ENCODE measurements around the gene CDK17.

The CDK17 gene

GRCh38 chr12:96375841-96376604 is 24.2 kb downstream of the CDK17 start:
- Histone ChIP-seq H3K9me3 (ENCODE audit: control insufficient read depth in 2 of 2, low read length in 2 of 2) (no peaks in the 10 kb centered on the region), H3K4me1 (ENCODE audit: control insufficient read depth in 2 of 2, insufficient read depth in 2 of 2, low read length in 2 of 2) (peaks cover 13 to 15% of the 10 kb centered on the region in 2 donors), H3K27me3 (ENCODE audit: control insufficient read depth in 2 of 2, insufficient read depth in 2 of 2, low read length in 2 of 2) (no peaks in the 10 kb centered on the region), H3K9ac (ENCODE audit: low read depth in 1 of 2, low read length in 2 of 2) (no peak overlapping the region), H3K36me3 (ENCODE audit: control insufficient read depth in 2 of 2, insufficient read depth in 2 of 2, low read length in 2 of 2) (no peaks in the 10 kb centered on the region), H3K4me3 (ENCODE audit: low read length in 2 of 2) (no peak overlapping the region), H3K27ac (ENCODE audit: low read depth in 2 of 2, low read length in 2 of 2) (peak overlapping the region; percentile 52)

- no peaks in the 10 kb centered on the region for H3K36me3 ChIP-seq (ENCODE audit: control insufficient read depth in 2 of 2, insufficient read depth in 2 of 2, low read length in 2 of 2)
- H3K9me3 ChIP-seq (ENCODE audit: control insufficient read depth in 2 of 2, low read length in 2 of 2), result no peaks in the 10 kb centered on the region
- H3K9ac ChIP-seq (ENCODE audit: low read depth in 1 of 2, low read length in 2 of 2), result no peak overlapping the region
- peaks cover 15 to 16% of the 10 kb centered on the region in 2 donors for H3K4me1 ChIP-seq (ENCODE audit: control insufficient read depth in 2 of 2, insufficient read depth in 2 of 2, low read length in 2 of 2)
- H3K4me3 ChIP-seq (ENCODE audit: low read length in 2 of 2), result no peak overlapping the region
- peak overlapping the region in 1 of 2 donors; percentile 25 for H3K27ac ChIP-seq (ENCODE audit: low read depth in 2 of 2, low read length in 2 of 2)
- no peaks in the 10 kb centered on the region for H3K27me3 ChIP-seq (ENCODE audit: control insufficient read depth in 2 of 2, insufficient read depth in 2 of 2, low read length in 2 of 2)
These were observed 25.1 kb downstream of the CDK17 start for GRCh38 chr12:96375170-96375569.

DNA sequence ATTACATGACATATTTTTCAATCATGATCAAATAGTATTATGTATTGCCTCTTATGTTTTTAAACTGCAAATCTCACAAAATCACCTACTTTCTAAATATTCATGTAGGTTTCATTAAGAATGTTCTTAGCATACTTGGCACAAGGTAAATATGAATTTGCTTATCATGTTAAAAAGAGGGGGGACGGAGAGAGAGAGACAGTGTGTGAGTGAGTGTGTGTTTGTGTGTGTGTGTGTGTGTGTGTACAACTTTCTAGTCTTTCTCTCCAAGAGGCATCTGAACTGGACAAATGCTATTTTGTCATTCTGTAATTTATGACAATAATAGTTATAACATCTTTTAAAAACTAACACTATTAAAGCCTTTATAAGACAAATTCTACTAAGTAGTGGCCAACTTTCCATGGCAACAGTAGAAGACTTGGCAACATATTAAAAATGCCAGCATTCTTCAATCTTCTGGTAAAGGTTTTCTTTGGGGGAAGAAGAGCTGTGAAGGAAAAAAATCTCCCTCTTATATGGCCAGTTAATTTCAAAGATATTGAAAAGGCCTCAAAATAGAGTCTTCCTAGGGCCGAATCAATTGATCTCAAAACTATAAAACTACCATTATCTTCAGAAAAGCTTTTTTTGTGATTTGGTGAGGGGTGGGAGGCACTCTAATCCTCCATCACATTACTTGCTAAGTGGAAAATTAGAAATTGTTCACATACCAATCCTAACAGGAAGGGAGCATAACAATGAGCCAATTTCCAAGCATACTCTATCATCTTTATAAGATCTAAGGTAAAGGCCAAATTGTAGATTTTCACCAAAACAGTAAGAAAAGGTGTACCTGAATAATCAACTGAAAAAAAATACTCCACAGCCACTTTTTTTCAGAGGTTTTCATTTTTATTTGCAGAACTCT is 28.2 kb downstream of the CDK17 start:
- H3K27me3 ChIP-seq (ENCODE audit: control insufficient read depth in 2 of 2, insufficient read depth in 2 of 2, low read length in 2 of 2), result no peaks in the 10 kb centered on the region
- H3K9me3 ChIP-seq (ENCODE audit: control insufficient read depth in 2 of 2, low read length in 2 of 2), result no peaks in the 10 kb centered on the region
- H3K4me1 ChIP-seq (ENCODE audit: control insufficient read depth in 2 of 2, insufficient read depth in 2 of 2, low read length in 2 of 2), result peaks cover 15 to 16% of the 10 kb centered on the region in 2 donors
- no peak overlapping the region for H3K4me3 ChIP-seq (ENCODE audit: low read length in 2 of 2)
- H3K9ac ChIP-seq (ENCODE audit: low read depth in 1 of 2, low read length in 2 of 2), result no peak overlapping the region
- H3K27ac ChIP-seq (ENCODE audit: low read depth in 2 of 2, low read length in 2 of 2), result no peak overlapping the region
- no peaks in the 10 kb centered on the region for H3K36me3 ChIP-seq (ENCODE audit: control insufficient read depth in 2 of 2, insufficient read depth in 2 of 2, low read length in 2 of 2)

GRCh38 chr12:96371138-96371789 is 29.0 kb downstream of the CDK17 start:
- no peaks in the 10 kb centered on the region for H3K27me3 ChIP-seq (ENCODE audit: control insufficient read depth in 2 of 2, insufficient read depth in 2 of 2, low read length in 2 of 2)
- H3K4me3 ChIP-seq (ENCODE audit: low read length in 2 of 2), result no peak overlapping the region
- H3K4me1 ChIP-seq (ENCODE audit: control insufficient read depth in 2 of 2, insufficient read depth in 2 of 2, low read length in 2 of 2), result peaks cover 12 to 14% of the 10 kb centered on the region in 2 donors
- H3K27ac ChIP-seq (ENCODE audit: low read depth in 2 of 2, low read length in 2 of 2), result no peak overlapping the region
- H3K9ac ChIP-seq (ENCODE audit: low read depth in 1 of 2, low read length in 2 of 2), result no peak overlapping the region
- H3K9me3 ChIP-seq (ENCODE audit: control insufficient read depth in 2 of 2, low read length in 2 of 2), result no peaks in the 10 kb centered on the region
- no peaks in the 10 kb centered on the region for H3K36me3 ChIP-seq (ENCODE audit: control insufficient read depth in 2 of 2, insufficient read depth in 2 of 2, low read length in 2 of 2)

DNA sequence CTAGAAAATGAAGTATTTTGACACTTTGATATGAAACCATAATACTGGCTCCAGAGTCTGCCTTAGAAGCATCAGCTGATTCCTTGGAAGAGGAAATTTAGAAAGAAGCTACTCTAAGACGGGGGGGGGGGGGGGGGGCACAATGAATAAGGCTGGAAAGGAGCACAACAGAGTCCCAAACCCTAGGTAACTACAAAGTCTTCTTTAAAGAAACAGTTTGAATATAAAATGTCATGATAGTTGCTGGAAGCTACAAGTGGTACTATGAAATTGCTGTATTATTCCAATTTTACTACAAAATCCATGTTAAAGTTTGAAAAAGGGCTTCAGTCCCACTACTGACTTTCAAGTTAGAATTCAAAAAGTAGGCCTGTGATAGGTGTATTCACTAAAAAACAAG is 31.6 kb downstream of the CDK17 start:
- Histone ChIP-seq H3K27ac (ENCODE audit: low read depth in 2 of 2, low read length in 2 of 2) (no peak overlapping the region), H3K4me1 (ENCODE audit: control insufficient read depth in 2 of 2, insufficient read depth in 2 of 2, low read length in 2 of 2) (peaks cover 0 to 2% of the 10 kb centered on the region in 2 donors)

GRCh38 chr12:96368233-96368632 is 32.0 kb downstream of the CDK17 start:
- Histone ChIP-seq H3K36me3 (ENCODE audit: control insufficient read depth in 2 of 2, insufficient read depth in 2 of 2, low read length in 2 of 2) (no peaks in the 10 kb centered on the region), H3K4me1 (ENCODE audit: control insufficient read depth in 2 of 2, insufficient read depth in 2 of 2, low read length in 2 of 2) (peaks cover 0 to 2% of the 10 kb centered on the region in 2 donors), H3K4me3 (ENCODE audit: low read length in 2 of 2) (no peak overlapping the region), H3K27ac (ENCODE audit: low read depth in 2 of 2, low read length in 2 of 2) (no peak overlapping the region), H3K27me3 (ENCODE audit: control insufficient read depth in 2 of 2, insufficient read depth in 2 of 2, low read length in 2 of 2) (no peaks in the 10 kb centered on the region), H3K9me3 (ENCODE audit: control insufficient read depth in 2 of 2, low read length in 2 of 2) (no peaks in the 10 kb centered on the region), H3K9ac (ENCODE audit: low read depth in 1 of 2, low read length in 2 of 2) (no peak overlapping the region)

More for the DNA sequence above, 31.6 kb downstream of the CDK17 start:
- no peak overlapping the region for H3K9ac ChIP-seq (ENCODE audit: low read depth in 1 of 2, low read length in 2 of 2)
- no peaks in the 10 kb centered on the region for H3K36me3 ChIP-seq (ENCODE audit: control insufficient read depth in 2 of 2, insufficient read depth in 2 of 2, low read length in 2 of 2)
- no peaks in the 10 kb centered on the region for H3K9me3 ChIP-seq (ENCODE audit: control insufficient read depth in 2 of 2, low read length in 2 of 2)
- no peak overlapping the region for H3K4me3 ChIP-seq (ENCODE audit: low read length in 2 of 2)
- H3K27me3 ChIP-seq (ENCODE audit: control insufficient read depth in 2 of 2, insufficient read depth in 2 of 2, low read length in 2 of 2), result no peaks in the 10 kb centered on the region

GRCh38 chr12:96366381-96366654 is 33.9 kb downstream of the CDK17 start:
- Histone ChIP-seq H3K4me1 (ENCODE audit: control insufficient read depth in 2 of 2, insufficient read depth in 2 of 2, low read length in 2 of 2) (peaks cover 0 to 2% of the 10 kb centered on the region in 2 donors), H3K27me3 (ENCODE audit: control insufficient read depth in 2 of 2, insufficient read depth in 2 of 2, low read length in 2 of 2) (no peaks in the 10 kb centered on the region), H3K9me3 (ENCODE audit: control insufficient read depth in 2 of 2, low read length in 2 of 2) (no peaks in the 10 kb centered on the region), H3K36me3 (ENCODE audit: control insufficient read depth in 2 of 2, insufficient read depth in 2 of 2, low read length in 2 of 2) (no peaks in the 10 kb centered on the region), H3K27ac (ENCODE audit: low read depth in 2 of 2, low read length in 2 of 2) (no peak overlapping the region), H3K9ac (ENCODE audit: low read depth in 1 of 2, low read length in 2 of 2) (no peak overlapping the region), H3K4me3 (ENCODE audit: low read length in 2 of 2) (no peak overlapping the region)

DNA sequence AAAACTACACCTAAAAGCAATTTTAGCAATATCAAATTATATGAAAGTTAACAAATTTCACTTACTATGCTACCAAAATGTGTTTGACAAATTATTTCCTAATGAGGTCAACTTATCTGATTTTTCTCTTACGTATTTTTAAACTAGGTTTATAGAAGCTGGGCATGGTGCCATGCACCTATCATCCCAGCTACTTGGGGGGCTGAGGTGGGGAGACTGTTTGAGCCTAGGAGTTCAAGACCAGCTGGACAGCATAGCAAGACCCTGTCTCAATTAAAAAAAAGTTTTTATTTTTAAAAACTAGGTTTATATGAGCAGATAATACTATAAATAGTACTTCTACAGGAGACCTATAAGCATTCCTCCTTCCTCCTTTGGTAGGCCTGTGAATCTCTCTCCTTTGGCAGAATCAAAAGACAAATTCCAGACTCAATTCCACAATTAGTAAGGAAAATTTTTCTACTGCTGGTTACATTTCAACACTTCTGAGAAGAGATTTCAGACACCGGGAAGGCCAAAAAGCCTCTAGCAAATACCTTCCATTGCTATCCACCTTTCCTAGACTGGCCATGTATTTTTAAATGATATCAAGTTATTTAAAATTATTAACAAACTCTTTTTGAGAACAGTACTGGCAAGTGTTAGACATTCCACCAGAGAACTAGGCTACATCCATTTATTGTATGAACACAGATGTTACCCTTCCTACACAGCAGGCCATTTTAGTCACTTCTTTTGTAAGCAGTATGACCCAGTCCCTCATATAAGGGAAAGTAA is 34.4 kb downstream of the CDK17 start:
- H3K9me3 ChIP-seq (ENCODE audit: control insufficient read depth in 2 of 2, low read length in 2 of 2), result no peaks in the 10 kb centered on the region
- no peak overlapping the region for H3K4me3 ChIP-seq (ENCODE audit: low read length in 2 of 2)
- H3K36me3 ChIP-seq (ENCODE audit: control insufficient read depth in 2 of 2, insufficient read depth in 2 of 2, low read length in 2 of 2), result no peaks in the 10 kb centered on the region
- no peak overlapping the region for H3K27ac ChIP-seq (ENCODE audit: low read depth in 2 of 2, low read length in 2 of 2)
- no peak overlapping the region for H3K9ac ChIP-seq (ENCODE audit: low read depth in 1 of 2, low read length in 2 of 2)
- no peaks in the 10 kb centered on the region for H3K27me3 ChIP-seq (ENCODE audit: control insufficient read depth in 2 of 2, insufficient read depth in 2 of 2, low read length in 2 of 2)
- H3K4me1 ChIP-seq (ENCODE audit: control insufficient read depth in 2 of 2, insufficient read depth in 2 of 2, low read length in 2 of 2), result peaks cover 0 to 2% of the 10 kb centered on the region in 2 donors

- no peak overlapping the region for H3K4me3 ChIP-seq (ENCODE audit: low read length in 2 of 2)
- H3K4me1 ChIP-seq (ENCODE audit: control insufficient read depth in 2 of 2, insufficient read depth in 2 of 2, low read length in 2 of 2), result no peaks in the 10 kb centered on the region
- no peaks in the 10 kb centered on the region for H3K27me3 ChIP-seq (ENCODE audit: control insufficient read depth in 2 of 2, insufficient read depth in 2 of 2, low read length in 2 of 2)
- no peaks in the 10 kb centered on the region for H3K9me3 ChIP-seq (ENCODE audit: control insufficient read depth in 2 of 2, low read length in 2 of 2)
- H3K27ac ChIP-seq (ENCODE audit: low read depth in 2 of 2, low read length in 2 of 2), result no peak overlapping the region
- H3K36me3 ChIP-seq (ENCODE audit: control insufficient read depth in 2 of 2, insufficient read depth in 2 of 2, low read length in 2 of 2), result no peaks in the 10 kb centered on the region
- H3K9ac ChIP-seq (ENCODE audit: low read depth in 1 of 2, low read length in 2 of 2), result no peak overlapping the region
These were observed 36.0 kb downstream of the CDK17 start for GRCh38 chr12:96364092-96364700.
